Dendritic cell treated with granulocyte-macrophage colony-stimulating factor and Interleukin-4, amounts not matched to agents 40 ng/mL and 50 ng/mL, for 4 days (primary cell): ENCODE data around the gene MRPS2.

Experiments
- H3K27ac Mint-ChIP-seq: one replicate; pipeline ENCODE4 v1.8.0; 2022; ENCODE audit warnings: mild to moderate bottlenecking, mixed read lengths
- H3K27me3 Mint-ChIP-seq: one replicate; pipeline ENCODE4 v1.8.0; 2022; ENCODE audit warnings: mild to moderate bottlenecking, mixed read lengths
- H3K36me3 Mint-ChIP-seq: one replicate; pipeline ENCODE4 v1.8.0; 2022; ENCODE audit warnings: low read depth, mixed read lengths
- H3K4me1 Mint-ChIP-seq: one replicate; pipeline ENCODE4 v1.8.0; 2022; ENCODE audit warnings: low read depth, mixed read lengths
- H3K4me3 Mint-ChIP-seq: one replicate; pipeline ENCODE4 v1.8.0; 2022; ENCODE audit warnings: mild to moderate bottlenecking, moderate library complexity, mixed read lengths
- H3K9me3 Mint-ChIP-seq: one replicate; pipeline ENCODE4 v1.8.0; 2022; ENCODE audit warnings: mixed read lengths
- intact Hi-C: fragments of 100-400 bp; cut with micrococcal nuclease; formaldehyde crosslinking; loops from one replicate; pipeline ENCODE4 v1.15.0; 2022

The MRPS2 gene

GRCh38 chr9:135501261-135502167, 1.0 kb downstream of the MRPS2 start:
- H3K4me3 Mint-ChIP-seq, result peak overlapping the region; percentile 98
- peaks cover 33% of the 10 kb centered on the region for H3K4me1 Mint-ChIP-seq
- no peaks in the 10 kb centered on the region for H3K9me3 Mint-ChIP-seq
- H3K27me3 Mint-ChIP-seq, result peaks cover 20% of the 10 kb centered on the region
- intact Hi-C loops, result no loop called here
- peaks cover 49% of the 10 kb centered on the region for H3K36me3 Mint-ChIP-seq
- peak overlapping the region; percentile 92 for H3K27ac Mint-ChIP-seq

DNA sequence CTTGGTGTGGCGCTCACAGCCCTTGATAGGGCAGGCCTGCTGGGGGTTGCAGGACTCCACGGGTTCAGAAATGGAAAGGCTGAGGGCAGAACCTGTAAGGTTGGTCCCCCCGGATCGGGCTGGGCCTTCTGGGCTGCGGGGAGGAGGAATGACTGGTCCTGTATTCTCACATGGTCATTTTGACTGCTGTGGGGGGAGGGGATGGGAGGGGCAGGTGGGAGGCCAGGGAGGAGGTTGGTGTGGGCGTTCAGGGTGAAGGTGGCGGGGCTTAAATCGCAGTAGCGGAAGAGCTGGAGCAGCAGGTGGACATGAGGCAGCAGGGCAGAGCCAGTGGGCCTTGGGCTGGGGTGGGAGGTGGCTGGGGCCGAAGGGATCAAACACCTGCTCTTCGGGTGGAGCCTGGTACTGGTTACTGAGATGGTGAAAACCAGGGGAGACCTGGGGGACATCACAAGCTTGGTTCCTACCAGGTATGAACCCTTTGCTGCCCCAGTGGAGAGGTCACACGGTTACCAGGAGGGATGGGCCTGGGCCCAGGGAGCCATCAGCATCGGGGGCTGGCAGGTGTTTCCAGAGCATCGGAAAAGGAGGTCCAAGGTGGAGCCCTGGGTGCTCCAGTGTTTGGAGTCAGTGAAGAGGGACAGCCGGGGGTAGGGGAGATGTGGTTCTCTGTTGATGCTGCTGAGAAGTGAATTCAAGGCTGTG, 1.8 kb downstream of the MRPS2 start:
- Mint-ChIP-seq H3K9me3 (no peaks in the 10 kb centered on the region), H3K4me1 (peaks cover 33% of the 10 kb centered on the region), H3K4me3 (peak overlapping the region; percentile 98), H3K36me3 (peaks cover 49% of the 10 kb centered on the region), H3K27ac (peak overlapping the region; percentile 40), H3K27me3 (peaks cover 16% of the 10 kb centered on the region)
- intact Hi-C loops, result no loop called here

- Mint-ChIP-seq H3K4me3 (no peak overlapping the region), H3K9me3 (no peaks in the 10 kb centered on the region), H3K27me3 (peaks cover 12% of the 10 kb centered on the region), H3K27ac (peak overlapping the region; percentile 40), H3K36me3 (peaks cover 49% of the 10 kb centered on the region), H3K4me1 (peaks cover 33% of the 10 kb centered on the region)
- intact Hi-C loops, result no loop called here
Observed at GRCh38 chr9:135502873-135503321, 2.4 kb downstream of the MRPS2 start.

DNA sequence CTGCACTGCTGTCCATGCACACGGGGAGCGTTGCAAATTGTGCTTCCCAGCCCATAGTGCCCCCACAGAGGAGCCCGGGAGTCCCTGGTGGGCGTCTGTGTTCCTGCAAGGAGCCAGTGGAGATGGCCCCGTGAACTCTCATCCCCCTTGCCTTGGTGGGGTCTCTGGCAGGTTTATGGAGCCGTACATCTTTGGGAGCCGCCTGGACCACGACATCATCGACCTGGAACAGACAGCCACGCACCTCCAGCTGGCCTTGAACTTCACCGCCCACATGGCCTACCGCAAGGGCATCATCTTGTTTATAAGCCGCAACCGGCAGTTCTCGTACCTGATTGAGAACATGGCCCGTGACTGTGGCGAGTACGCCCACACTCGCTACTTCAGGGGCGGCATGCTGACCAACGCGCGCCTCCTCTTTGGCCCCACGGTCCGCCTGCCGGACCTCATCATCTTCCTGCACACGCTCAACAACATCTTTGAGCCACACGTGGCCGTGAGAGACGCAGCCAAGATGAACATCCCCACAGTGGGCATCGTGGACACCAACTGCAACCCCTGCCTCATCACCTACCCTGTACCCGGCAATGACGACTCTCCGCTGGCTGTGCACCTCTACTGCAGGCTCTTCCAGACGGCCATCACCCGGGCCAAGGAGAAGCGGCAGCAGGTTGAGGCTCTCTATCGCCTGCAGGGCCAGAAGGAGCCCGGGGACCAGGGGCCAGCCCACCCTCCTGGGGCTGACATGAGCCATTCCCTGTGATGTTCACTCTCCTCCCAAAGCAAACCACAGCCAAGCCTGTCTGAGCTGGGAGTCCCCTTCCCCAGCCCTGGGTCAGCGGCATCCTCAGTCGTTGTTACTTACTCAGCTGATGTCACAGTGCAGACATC, 3.1 kb downstream of the MRPS2 start:
- peaks cover 2% of the 10 kb centered on the region for H3K9me3 Mint-ChIP-seq
- H3K4me1 Mint-ChIP-seq, result peaks cover 33% of the 10 kb centered on the region
- H3K27me3 Mint-ChIP-seq, result peaks cover 7% of the 10 kb centered on the region
- no peak overlapping the region for H3K27ac Mint-ChIP-seq
- intact Hi-C loops, result no loop called here
- peaks cover 49% of the 10 kb centered on the region for H3K36me3 Mint-ChIP-seq
- no peak overlapping the region for H3K4me3 Mint-ChIP-seq

GRCh38 chr9:135504262-135505243, 4.1 kb downstream of the MRPS2 start:
- intact Hi-C loops, result no loop called here

GRCh38 chr9:135505406-135506187, 5.1 kb downstream of the MRPS2 start:
- H3K9me3 Mint-ChIP-seq, result peaks cover 13% of the 10 kb centered on the region
- H3K4me1 Mint-ChIP-seq, result peaks cover 29% of the 10 kb centered on the region
- no peak overlapping the region for H3K27ac Mint-ChIP-seq
- intact Hi-C loops, result no loop called here
- peaks cover 3% of the 10 kb centered on the region for H3K27me3 Mint-ChIP-seq
- H3K4me3 Mint-ChIP-seq, result no peak overlapping the region
- H3K36me3 Mint-ChIP-seq, result peaks cover 46% of the 10 kb centered on the region

More at GRCh38 chr9:135504262-135505243, 4.1 kb downstream of the MRPS2 start:
- Mint-ChIP-seq H3K4me1 (peaks cover 31% of the 10 kb centered on the region), H3K4me3 (no peak overlapping the region), H3K9me3 (peaks cover 12% of the 10 kb centered on the region), H3K27me3 (peaks cover 4% of the 10 kb centered on the region), H3K27ac (no peak overlapping the region), H3K36me3 (peaks cover 49% of the 10 kb centered on the region)

GRCh38 chr9:135506327-135507103, 6.0 kb downstream of the MRPS2 start:
- Mint-ChIP-seq H3K4me3 (no peak overlapping the region), H3K4me1 (peaks cover 27% of the 10 kb centered on the region), H3K9me3 (peaks cover 13% of the 10 kb centered on the region), H3K27ac (no peak overlapping the region), H3K27me3 (peaks cover 3% of the 10 kb centered on the region), H3K36me3 (peaks cover 40% of the 10 kb centered on the region)
- intact Hi-C loops, result no loop called here

- H3K9me3 Mint-ChIP-seq, result peaks cover 13% of the 10 kb centered on the region
- peaks cover 6% of the 10 kb centered on the region for H3K27me3 Mint-ChIP-seq
- H3K4me1 Mint-ChIP-seq, result peaks cover 18% of the 10 kb centered on the region
- no peak overlapping the region for H3K4me3 Mint-ChIP-seq
- intact Hi-C loops, result no loop called here
- H3K36me3 Mint-ChIP-seq, result peaks cover 32% of the 10 kb centered on the region
- H3K27ac Mint-ChIP-seq, result no peak overlapping the region
Observed at GRCh38 chr9:135507104-135508035, 6.9 kb downstream of the MRPS2 start.

GRCh38 chr9:135508211-135508820, 7.8 kb downstream of the MRPS2 start:
- Mint-ChIP-seq H3K4me1 (peaks cover 10% of the 10 kb centered on the region), H3K36me3 (peaks cover 22% of the 10 kb centered on the region), H3K27ac (no peak overlapping the region), H3K4me3 (no peak overlapping the region), H3K27me3 (peaks cover 11% of the 10 kb centered on the region), H3K9me3 (peaks cover 13% of the 10 kb centered on the region)
- intact Hi-C loops, result no loop called here

DNA sequence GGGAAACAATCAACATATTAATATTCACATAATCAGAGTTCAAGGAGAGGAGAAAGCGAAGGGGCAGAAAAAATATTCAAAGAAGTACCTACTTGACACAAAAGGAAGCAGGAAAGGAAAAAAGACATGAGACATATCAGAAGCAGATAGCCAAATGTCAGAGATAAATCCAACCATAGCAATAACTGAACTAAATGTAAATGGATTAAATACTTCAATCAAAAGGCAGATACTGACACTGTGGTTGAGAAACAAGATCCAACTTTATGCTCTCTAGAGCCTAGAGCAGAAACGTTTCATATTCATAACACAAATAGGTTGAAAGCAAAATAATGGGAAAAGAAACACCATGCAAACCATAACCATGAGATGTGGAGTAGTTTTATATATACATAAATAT, 9.0 kb downstream of the MRPS2 start:
- Mint-ChIP-seq H3K9me3 (peaks cover 13% of the 10 kb centered on the region), H3K27ac (no peak overlapping the region), H3K27me3 (peaks cover 12% of the 10 kb centered on the region), H3K4me3 (no peak overlapping the region), H3K4me1 (peaks cover 3% of the 10 kb centered on the region), H3K36me3 (peaks cover 11% of the 10 kb centered on the region)
- intact Hi-C loops, result no loop called here

- no peak overlapping the region for H3K27ac Mint-ChIP-seq
- H3K9me3 Mint-ChIP-seq, result peaks cover 13% of the 10 kb centered on the region
Observed at GRCh38 chr9:135512241-135512603, 11.7 kb downstream of the MRPS2 start.

More at GRCh38 chr9:135512241-135512603, 11.7 kb downstream of the MRPS2 start:
- intact Hi-C loops, result no loop called here
- Mint-ChIP-seq H3K27me3 (peaks cover 19% of the 10 kb centered on the region), H3K36me3 (no peaks in the 10 kb centered on the region), H3K4me3 (no peak overlapping the region), H3K4me1 (no peaks in the 10 kb centered on the region)
